ENCODE data around the gene FGR.

Gene FGR

GRCh38 chr1:27570356-27570755, 64.6 kb downstream of the FGR start:
- Histone ChIP-seq H3K4me3 (ENCODE audit: low read depth, low read length) (no peak overlapping the region), H2AFZ (ENCODE audit: low read length, unreplicated experiment) (no peak overlapping the region), H3K27me3 (ENCODE audit: insufficient read depth, low read length) (no peaks in the 10 kb centered on the region), H3K4me1 (ENCODE audit: control insufficient read depth, insufficient read depth, low read length, unreplicated experiment) (peaks cover 91% of the 10 kb centered on the region), H3K27ac (ENCODE audit: low read depth, low read length) (no peak overlapping the region), H3K36me3 (ENCODE audit: insufficient read depth, low read length) (no peaks in the 10 kb centered on the region), H3K79me2 (ENCODE audit: control insufficient read depth, insufficient read depth, low read length, unreplicated experiment) (peaks cover 79% of the 10 kb centered on the region)

- H3K36me3 ChIP-seq (ENCODE audit: insufficient read depth, low read length) = no peaks in the 10 kb centered on the region
- H3K79me2 ChIP-seq (ENCODE audit: control insufficient read depth, insufficient read depth, low read length, unreplicated experiment) = peaks cover 80% of the 10 kb centered on the region
- H3K27ac ChIP-seq (ENCODE audit: low read depth, low read length) = no peak overlapping the region; the same call in 1 of the 2 replicates
- H3K27me3 ChIP-seq (ENCODE audit: insufficient read depth, low read length) = no peaks in the 10 kb centered on the region
- H3K4me1 ChIP-seq (ENCODE audit: control insufficient read depth, insufficient read depth, low read length, unreplicated experiment) = peaks cover 91% of the 10 kb centered on the region
- H3K4me3 ChIP-seq (ENCODE audit: low read depth, low read length) = no peak overlapping the region
- H2AFZ ChIP-seq (ENCODE audit: low read length, unreplicated experiment) = no peak overlapping the region
These were observed 65.3 kb downstream of the FGR start for GRCh38 chr1:27569506-27570291.

GRCh38 chr1:27569088-27569460, 65.9 kb downstream of the FGR start:
- no peaks in the 10 kb centered on the region for H3K27me3 ChIP-seq (ENCODE audit: insufficient read depth, low read length)
- no peaks in the 10 kb centered on the region for H3K36me3 ChIP-seq (ENCODE audit: insufficient read depth, low read length)
- H2AFZ ChIP-seq (ENCODE audit: low read length, unreplicated experiment) = no peak overlapping the region
- H3K4me1 ChIP-seq (ENCODE audit: control insufficient read depth, insufficient read depth, low read length, unreplicated experiment) = peaks cover 91% of the 10 kb centered on the region
- H3K27ac ChIP-seq (ENCODE audit: low read depth, low read length) = no peak overlapping the region; the same call in 1 of the 2 replicates
- peak overlapping the region; percentile 33 for H3K4me3 ChIP-seq (ENCODE audit: low read depth, low read length)
- peaks cover 79% of the 10 kb centered on the region for H3K79me2 ChIP-seq (ENCODE audit: control insufficient read depth, insufficient read depth, low read length, unreplicated experiment)

- H3K36me3 ChIP-seq (ENCODE audit: insufficient read depth, low read length) = no peaks in the 10 kb centered on the region
- H3K4me3 ChIP-seq (ENCODE audit: low read depth, low read length) = peak overlapping the region; percentile 42
- peaks cover 91% of the 10 kb centered on the region for H3K4me1 ChIP-seq (ENCODE audit: control insufficient read depth, insufficient read depth, low read length, unreplicated experiment)
- no peaks in the 10 kb centered on the region for H3K27me3 ChIP-seq (ENCODE audit: insufficient read depth, low read length)
- peaks cover 77% of the 10 kb centered on the region for H3K79me2 ChIP-seq (ENCODE audit: control insufficient read depth, insufficient read depth, low read length, unreplicated experiment)
- H2AFZ ChIP-seq (ENCODE audit: low read length, unreplicated experiment) = no peak overlapping the region
- H3K27ac ChIP-seq (ENCODE audit: low read depth, low read length) = no peak overlapping the region
These were observed 66.5 kb downstream of the FGR start for GRCh38 chr1:27568300-27569087.

GRCh38 chr1:27567971-27568299, 67.0 kb downstream of the FGR start:
- peaks cover 90% of the 10 kb centered on the region for H3K4me1 ChIP-seq (ENCODE audit: control insufficient read depth, insufficient read depth, low read length, unreplicated experiment)
- H3K27ac ChIP-seq (ENCODE audit: low read depth, low read length) = no peak overlapping the region
- no peak overlapping the region for H2AFZ ChIP-seq (ENCODE audit: low read length, unreplicated experiment)
- H3K27me3 ChIP-seq (ENCODE audit: insufficient read depth, low read length) = no peaks in the 10 kb centered on the region
- H3K4me3 ChIP-seq (ENCODE audit: low read depth, low read length) = 0 out of 2 replicates have a peak overlapping the region, but pooled peaks have one; percentile 42
- no peaks in the 10 kb centered on the region for H3K36me3 ChIP-seq (ENCODE audit: insufficient read depth, low read length)
- peaks cover 76% of the 10 kb centered on the region for H3K79me2 ChIP-seq (ENCODE audit: control insufficient read depth, insufficient read depth, low read length, unreplicated experiment)

- no peaks in the 10 kb centered on the region for H3K36me3 ChIP-seq (ENCODE audit: insufficient read depth, low read length)
- H2AFZ ChIP-seq (ENCODE audit: low read length, unreplicated experiment) = no peak overlapping the region
- H3K79me2 ChIP-seq (ENCODE audit: control insufficient read depth, insufficient read depth, low read length, unreplicated experiment) = peaks cover 76% of the 10 kb centered on the region
- no peak overlapping the region for H3K27ac ChIP-seq (ENCODE audit: low read depth, low read length)
- H3K27me3 ChIP-seq (ENCODE audit: insufficient read depth, low read length) = no peaks in the 10 kb centered on the region
- H3K4me1 ChIP-seq (ENCODE audit: control insufficient read depth, insufficient read depth, low read length, unreplicated experiment) = peaks cover 90% of the 10 kb centered on the region
- H3K4me3 ChIP-seq (ENCODE audit: low read depth, low read length) = no peak overlapping the region
These were observed 67.8 kb downstream of the FGR start for GRCh38 chr1:27567146-27567526.

GRCh38 chr1:27566462-27567145, 68.4 kb downstream of the FGR start:
- no peak overlapping the region for H2AFZ ChIP-seq (ENCODE audit: low read length, unreplicated experiment)
- H3K79me2 ChIP-seq (ENCODE audit: control insufficient read depth, insufficient read depth, low read length, unreplicated experiment) = peaks cover 76% of the 10 kb centered on the region
- H3K4me3 ChIP-seq (ENCODE audit: low read depth, low read length) = no peak overlapping the region
- no peaks in the 10 kb centered on the region for H3K27me3 ChIP-seq (ENCODE audit: insufficient read depth, low read length)
- no peaks in the 10 kb centered on the region for H3K36me3 ChIP-seq (ENCODE audit: insufficient read depth, low read length)
- peaks cover 85% of the 10 kb centered on the region for H3K4me1 ChIP-seq (ENCODE audit: control insufficient read depth, insufficient read depth, low read length, unreplicated experiment)
- no peak overlapping the region for H3K27ac ChIP-seq (ENCODE audit: low read depth, low read length)

- no peaks in the 10 kb centered on the region for H3K27me3 ChIP-seq (ENCODE audit: insufficient read depth, low read length)
- peaks cover 68% of the 10 kb centered on the region for H3K4me1 ChIP-seq (ENCODE audit: control insufficient read depth, insufficient read depth, low read length, unreplicated experiment)
- H3K36me3 ChIP-seq (ENCODE audit: insufficient read depth, low read length) = no peaks in the 10 kb centered on the region
- H3K4me3 ChIP-seq (ENCODE audit: low read depth, low read length) = peak overlapping the region; percentile 60; the same call in 1 of the 2 replicates
- H3K27ac ChIP-seq (ENCODE audit: low read depth, low read length) = peak overlapping the region; percentile 61
- no peak overlapping the region for H2AFZ ChIP-seq (ENCODE audit: low read length, unreplicated experiment)
- peaks cover 63% of the 10 kb centered on the region for H3K79me2 ChIP-seq (ENCODE audit: control insufficient read depth, insufficient read depth, low read length, unreplicated experiment)
These were observed 70.0 kb downstream of the FGR start for GRCh38 chr1:27564710-27565649.

- H3K4me1 ChIP-seq (ENCODE audit: control insufficient read depth, insufficient read depth, low read length, unreplicated experiment) = peaks cover 57% of the 10 kb centered on the region
- no peaks in the 10 kb centered on the region for H3K27me3 ChIP-seq (ENCODE audit: insufficient read depth, low read length)
- peaks cover 57% of the 10 kb centered on the region for H3K79me2 ChIP-seq (ENCODE audit: control insufficient read depth, insufficient read depth, low read length, unreplicated experiment)
- peak overlapping the region; percentile 61 for H3K27ac ChIP-seq (ENCODE audit: low read depth, low read length)
- no peaks in the 10 kb centered on the region for H3K36me3 ChIP-seq (ENCODE audit: insufficient read depth, low read length)
- H3K4me3 ChIP-seq (ENCODE audit: low read depth, low read length) = peak overlapping the region; percentile 60
- no peak overlapping the region for H2AFZ ChIP-seq (ENCODE audit: low read length, unreplicated experiment)
These were observed 71.2 kb downstream of the FGR start for GRCh38 chr1:27563591-27564471.
